Heart right ventricle (tissue), 16 donors: Measurements from ENCODE around the gene BORCS5. TPM values are rescaled to one million over a fixed set of nuclear protein-coding genes. Genes with fewer than 3 reads are reported as not detected.

Source experiments
- ATAC-seq, 8 donors: fragments of 200-7000 bp; cut with Tn5 transposase; one replicate each; pipeline ENCODE4 v1.9.1; 2020; ENCODE audit warnings: mild to moderate bottlenecking in 8 of 8, moderate library complexity in 8 of 8, moderate number of reproducible peaks in 1 of 8
- DNase-seq, 2 donors: peaks; one replicate each; pipeline ENCODE4 v3.0.0-alpha.2; 2020
- H3K27ac ChIP-seq, 10 donors: fragments of 200-600 bp; sonication (generic) in 2 of 10; one replicate each; pipeline versions ENCODE4 v1.5.0 to v1.8.0; 2020 to 2022; ENCODE audit warnings: mild to moderate bottlenecking in 3 of 10
- H3K27me3 ChIP-seq, 7 donors: fragments of 200-600 bp; one replicate each; pipeline ENCODE4 v1.8.0; 2021 to 2022; ENCODE audit warnings: mild to moderate bottlenecking in 2 of 7
- H3K36me3 ChIP-seq, 9 donors: fragments of 200-600 bp; sonication (generic) in 1 of 9; one replicate each; pipeline versions ENCODE4 v1.5.0 to v1.8.0; 2020 to 2022; ENCODE audit warnings: mild to moderate bottlenecking in 2 of 9
- H3K4me1 ChIP-seq, 9 donors: fragments of 200-600 bp; sonication (generic) in 1 of 9; one replicate each; pipeline versions ENCODE4 v1.5.0 to v1.8.0; 2020 to 2022; ENCODE audit warnings: mild to moderate bottlenecking in 4 of 9
- H3K4me3 ChIP-seq, 10 donors: fragments of 200-600 bp; sonication (generic) in 2 of 10; one replicate each; pipeline versions ENCODE4 v1.5.0 to v1.8.0; 2020 to 2022; ENCODE audit warnings: mild to moderate bottlenecking in 7 of 10, moderate library complexity in 2 of 10
- H3K9me3 ChIP-seq, 11 donors: fragments of 200-600 bp in 10 of 11; sonication (generic) in 2 of 11; one replicate each; pipeline versions ENCODE4 v1.5.0 to v1.8.0; 2013 to 2022; ENCODE audit warnings: mild to moderate bottlenecking in 2 of 11, control low read depth in 1 of 11, moderate library complexity in 1 of 11
- WGBS, 2 donors: extraction: QIAGEN DNeasy Blood & Tissue Kit; methylation state at CpG; one replicate each; pipeline ENCODE4 v1.1.7; 2013; ENCODE audit warnings: inconsistent platforms in 1 of 2; 5-methylcytosine and 5-hydroxymethylcytosine counted together
- intact Hi-C, 10 donors: fragments of 100-400 bp; cut with DNase I; formaldehyde crosslinking; loops; one replicate each; pipeline versions ENCODE4 v1.11.1 to v1.14.2; 2022
- polyA plus RNA-seq, 2 donors: library from polyadenylated mRNA; stranded (reverse); fragments of 200-250 nt; gene quantifications; one replicate each; pipeline ENCODE4 v1.2.3, GENCODE V29; 2013
- total RNA-seq, 10 donors: library from RNA; stranded (reverse); fragmentation: NEBNext Ultra II Directional in 3 of 10; extraction: Animal tissue kit (Norgen Biotek cat#: 25700) in 3 of 10; gene quantifications; one replicate each; pipeline versions ENCODE4 v1.2.1 to v1.2.4, GENCODE V29; 2021 to 2023
- TF ChIP-seq, protein P1 (sequence below), 9 donors: fragments of 200-600 bp; sonication (generic) in 2 of 9; IDR thresholded peaks; one replicate each; pipeline versions ENCODE4 v1.5.0 to v1.8.0; 2021 to 2022; ENCODE audit warnings: antibody characterized with exemption in 9 of 9, mild to moderate bottlenecking in 5 of 9, moderate library complexity in 1 of 9
- donor health status: Arrhythmogenic right ventricular cardiomyopathy.
- donor health status: ischemic (EF 13 %, LVEDD 7.1; RV severe dilation, severe dysfunction).
- donor health status: healthy with polysubstance abuse.
- donor health status: DM: no; HTN: yes; CAD: no.
- donor health status: DM: no; HTN: no; CAD: no.
- donor health status: ischemic (EF 25% LVEDD 6.9; RV normal size, moderate dysfunction).
- donor health status: ischemic (EF 25% LVEDD 5.7; RV mildly dilated, moderate dysfunction).
- donor health status: healthy.
- donor health status: DM: yes; HTN: yes; CAD: no.
- donor health status: Ischemic cardiomyopathy.
- donor health status: ischemic (EF 35%, LVEDD 5.7; RV mildly dilated, moderate dysfunction).
- donor health status: nonischemic (EF 11% LVEDD 7.7; RV severe dilation, severe dysfunction).
- donor health status: DM: yes; HTN: yes; CAD: no.
- donor health status: PGD.
- donor health status: ischemic (EF 29% LVEDD 5.4; RV normal size, mild dysfunction).
- donor health status: nonischemic (EF 23%, LVEDD 6.1; RV moderate dilation, normal function).

BORCS5 gene
- total and polyA plus RNA-seq, 12 donors: 2.5 to 15.4 (median 11.5) TPM

GRCh38 chr12:12502815-12503151, 145.9 kb downstream of the BORCS5 start:
- intact Hi-C loops: no loop called here
- Histone ChIP-seq H3K4me3 (no peak overlapping the region), H3K27me3 (no peaks in the 10 kb centered on the region), H3K36me3 (peaks cover 0 to 26% (median 4%) of the 10 kb centered on the region in 9 donors), H3K4me1 (peaks cover 0 to 43% (median 33%) of the 10 kb centered on the region in 9 donors), H3K27ac (no peak overlapping the region), H3K9me3 (no peaks in the 10 kb centered on the region)
- no peak for ATAC-seq
- TF ChIP-seq, protein P1, sequence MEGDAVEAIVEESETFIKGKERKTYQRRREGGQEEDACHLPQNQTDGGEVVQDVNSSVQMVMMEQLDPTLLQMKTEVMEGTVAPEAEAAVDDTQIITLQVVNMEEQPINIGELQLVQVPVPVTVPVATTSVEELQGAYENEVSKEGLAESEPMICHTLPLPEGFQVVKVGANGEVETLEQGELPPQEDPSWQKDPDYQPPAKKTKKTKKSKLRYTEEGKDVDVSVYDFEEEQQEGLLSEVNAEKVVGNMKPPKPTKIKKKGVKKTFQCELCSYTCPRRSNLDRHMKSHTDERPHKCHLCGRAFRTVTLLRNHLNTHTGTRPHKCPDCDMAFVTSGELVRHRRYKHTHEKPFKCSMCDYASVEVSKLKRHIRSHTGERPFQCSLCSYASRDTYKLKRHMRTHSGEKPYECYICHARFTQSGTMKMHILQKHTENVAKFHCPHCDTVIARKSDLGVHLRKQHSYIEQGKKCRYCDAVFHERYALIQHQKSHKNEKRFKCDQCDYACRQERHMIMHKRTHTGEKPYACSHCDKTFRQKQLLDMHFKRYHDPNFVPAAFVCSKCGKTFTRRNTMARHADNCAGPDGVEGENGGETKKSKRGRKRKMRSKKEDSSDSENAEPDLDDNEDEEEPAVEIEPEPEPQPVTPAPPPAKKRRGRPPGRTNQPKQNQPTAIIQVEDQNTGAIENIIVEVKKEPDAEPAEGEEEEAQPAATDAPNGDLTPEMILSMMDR (IDR thresholded peaks at IDR 0.05): no peak
- WGBS, 2 donors: 94 to 98% methylated on average over 5 of the region's 5 CpGs
- no peak for DNase-seq

DNA sequence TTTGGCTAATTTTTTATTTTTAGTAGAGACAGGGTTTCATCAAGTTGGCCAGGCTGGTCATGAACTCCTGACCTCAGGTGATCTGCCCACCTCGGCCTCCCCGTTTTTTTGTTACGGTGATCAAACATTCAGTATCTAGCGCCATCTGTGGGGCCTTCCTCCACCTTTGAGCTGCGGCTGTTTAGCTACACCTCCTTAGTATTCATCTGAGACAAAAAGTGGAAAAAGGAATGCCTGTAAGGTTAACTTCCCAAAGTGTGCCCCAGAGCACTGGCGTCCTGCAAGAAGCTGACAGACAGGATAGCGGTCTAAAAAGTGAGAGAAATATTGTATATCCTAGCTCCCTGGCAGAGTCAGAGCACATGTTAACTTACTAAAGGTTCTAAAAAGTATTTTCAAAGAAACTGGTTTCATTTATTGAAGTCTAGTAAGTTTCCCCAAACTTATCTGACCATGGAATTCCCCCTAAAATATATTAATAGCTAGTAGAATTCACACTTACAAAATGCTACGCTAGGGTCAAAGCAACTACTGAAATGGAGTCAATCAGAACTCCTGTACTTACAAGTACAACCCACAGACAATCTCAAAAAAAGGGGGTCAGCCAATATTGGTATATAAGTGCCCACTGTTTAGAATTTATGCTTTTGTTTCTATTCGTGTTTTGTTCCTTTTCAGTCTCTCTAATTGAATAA, 146.7 kb downstream of the BORCS5 start:
- WGBS, 2 donors: 93 to 96% methylated on average over 9 of the region's 9 CpGs
- H3K27me3 ChIP-seq: no peaks in the 10 kb centered on the region
- H3K4me1 ChIP-seq: peaks cover 0 to 50% (median 38%) of the 10 kb centered on the region in 9 donors
- no peak for DNase-seq
- H3K4me3 ChIP-seq: no peak overlapping the region
- H3K36me3 ChIP-seq: peaks cover 0 to 19% (median 4%) of the 10 kb centered on the region in 9 donors
- TF ChIP-seq, protein P1 (IDR thresholded peaks at IDR 0.05): peak in 1 of 9 donors; percentile 8
- H3K27ac ChIP-seq: peak overlapping the region in 2 of 10 donors; percentile 31 to 79
- ATAC-seq: no peak
- intact Hi-C loops: no loop called here
- H3K9me3 ChIP-seq: no peaks in the 10 kb centered on the region

- Histone ChIP-seq H3K4me3 (peak overlapping the region in 7 of 10 donors; percentile 23 to 42 (median 28)), H3K27me3 (no peaks in the 10 kb centered on the region), H3K27ac (peak overlapping the region; percentile 44 to 87 (median 68)), H3K9me3 (no peaks in the 10 kb centered on the region), H3K36me3 (no peaks in the 10 kb centered on the region), H3K4me1 (peaks cover 0 to 68% (median 56%) of the 10 kb centered on the region in 9 donors)
- TF ChIP-seq, protein P1 (IDR thresholded peaks at IDR 0.05): no peak
- WGBS, 2 donors: 18 to 22% methylated on average over 11 of the region's 11 CpGs
- DNase-seq: peak in 1 of 2 donors; percentile 20
- intact Hi-C loops: loop anchor here in 5 of 10 donors (1.0 to 5.0 kb wide), 3 partner anchors 54 to 196 kb away; partner anchors contain the start of gene DUSP16 (in 4 of the 5)
- ATAC-seq: peak; percentile 75 to 88 (median 84)
These were observed 148.9 kb downstream of the BORCS5 start for GRCh38 chr12:12505544-12506495.

GRCh38 chr12:12506496-12506890, 149.6 kb downstream of the BORCS5 start:
- peak in 1 of 2 donors; percentile 42 for DNase-seq
- peaks cover 0 to 68% (median 56%) of the 10 kb centered on the region in 9 donors for H3K4me1 ChIP-seq
- peak; percentile 45 to 87 (median 74) for ATAC-seq
- peak overlapping the region; percentile 44 to 87 (median 68) for H3K27ac ChIP-seq
- H3K27me3 ChIP-seq: no peaks in the 10 kb centered on the region
- TF ChIP-seq, protein P1 (IDR thresholded peaks at IDR 0.05): no peak
- H3K9me3 ChIP-seq: no peaks in the 10 kb centered on the region
- WGBS, 2 donors: 30 to 31% methylated on average over 3 of the region's 3 CpGs
- intact Hi-C loops: loop anchor here in 5 of 10 donors (1.0 to 5.0 kb wide), 3 partner anchors 54 to 196 kb away; partner anchors contain the start of gene DUSP16 (in 4 of the 5)
- no peaks in the 10 kb centered on the region for H3K36me3 ChIP-seq
- H3K4me3 ChIP-seq: peak overlapping the region in 7 of 10 donors; percentile 23 to 42 (median 28)
